Measurements from ENCODE around the gene LDHD.

LDHD gene

DNA sequence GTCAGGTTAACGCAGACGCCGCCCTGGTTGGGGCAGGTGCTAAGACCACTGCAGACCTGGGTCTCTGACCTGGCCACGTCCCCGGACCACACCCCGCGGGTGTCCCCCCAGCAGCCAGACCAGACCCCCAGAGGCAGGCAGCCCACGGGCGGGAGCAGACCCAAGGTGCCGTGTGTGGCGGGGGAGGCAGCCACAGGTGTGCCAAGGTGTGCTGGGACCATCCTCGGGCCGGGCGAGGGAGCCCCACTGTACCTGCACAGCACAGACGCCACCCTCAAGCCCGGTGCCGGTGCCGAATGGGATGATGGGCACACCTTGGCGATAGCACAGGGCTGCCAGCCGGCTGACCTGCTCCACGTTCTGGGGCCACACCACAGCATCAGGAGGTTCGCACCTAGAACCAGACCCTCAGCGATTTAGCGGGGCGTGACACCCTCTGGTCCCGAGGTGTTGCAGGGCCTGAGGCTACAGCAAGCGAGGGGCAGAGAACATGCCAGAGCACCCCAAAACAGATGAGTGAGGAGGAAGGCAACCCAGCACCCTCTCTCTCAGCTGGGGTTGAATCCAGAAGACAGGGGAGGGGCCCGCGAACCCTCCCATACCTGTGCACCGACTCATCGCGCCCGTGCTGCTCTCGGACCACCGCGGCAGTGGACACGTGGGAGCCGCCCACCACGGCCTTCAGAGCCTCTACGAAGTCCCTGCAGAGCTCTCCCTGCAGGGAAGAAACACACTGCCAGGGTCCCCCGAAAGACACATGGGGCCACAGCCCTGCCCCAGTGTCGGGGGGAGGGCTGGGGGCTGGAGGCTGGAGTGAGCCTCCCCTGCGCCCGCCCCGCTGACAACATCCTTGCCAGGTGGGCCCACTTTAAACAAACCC, 1.4 kb downstream of the LDHD start:
- no peak for DNase-seq (ENCODE audit: low read depth)
- H3K4me3 ChIP-seq (ENCODE audit: low read length) = no peak overlapping the region
- TF ChIP-seq CTCF (IDR thresholded peaks at IDR 0.05; ENCODE audit: insufficient read depth, low read depth, low read length, missing control alignments) = no peak

- no peak overlapping the region for H3K4me3 ChIP-seq (ENCODE audit: low read length)
- no peak for TF ChIP-seq CTCF (IDR thresholded peaks at IDR 0.05; ENCODE audit: insufficient read depth, low read depth, low read length, missing control alignments)
- no peak for DNase-seq (ENCODE audit: low read depth)
These were observed 2.2 kb downstream of the LDHD start for GRCh38 chr16:75114179-75114945.

- TF ChIP-seq CTCF (IDR thresholded peaks at IDR 0.05; ENCODE audit: insufficient read depth, low read depth, low read length, missing control alignments) = no peak
- DNase-seq (ENCODE audit: low read depth) = no peak
- H3K4me3 ChIP-seq (ENCODE audit: low read length) = no peak overlapping the region
These were observed 2.9 kb downstream of the LDHD start for GRCh38 chr16:75113541-75114121.

GRCh38 chr16:75112734-75113491, 3.7 kb downstream of the LDHD start:
- H3K4me3 ChIP-seq (ENCODE audit: low read length) = no peak overlapping the region
- no peak for TF ChIP-seq CTCF (IDR thresholded peaks at IDR 0.05; ENCODE audit: insufficient read depth, low read depth, low read length, missing control alignments)
- DNase-seq (ENCODE audit: low read depth) = no peak

DNA sequence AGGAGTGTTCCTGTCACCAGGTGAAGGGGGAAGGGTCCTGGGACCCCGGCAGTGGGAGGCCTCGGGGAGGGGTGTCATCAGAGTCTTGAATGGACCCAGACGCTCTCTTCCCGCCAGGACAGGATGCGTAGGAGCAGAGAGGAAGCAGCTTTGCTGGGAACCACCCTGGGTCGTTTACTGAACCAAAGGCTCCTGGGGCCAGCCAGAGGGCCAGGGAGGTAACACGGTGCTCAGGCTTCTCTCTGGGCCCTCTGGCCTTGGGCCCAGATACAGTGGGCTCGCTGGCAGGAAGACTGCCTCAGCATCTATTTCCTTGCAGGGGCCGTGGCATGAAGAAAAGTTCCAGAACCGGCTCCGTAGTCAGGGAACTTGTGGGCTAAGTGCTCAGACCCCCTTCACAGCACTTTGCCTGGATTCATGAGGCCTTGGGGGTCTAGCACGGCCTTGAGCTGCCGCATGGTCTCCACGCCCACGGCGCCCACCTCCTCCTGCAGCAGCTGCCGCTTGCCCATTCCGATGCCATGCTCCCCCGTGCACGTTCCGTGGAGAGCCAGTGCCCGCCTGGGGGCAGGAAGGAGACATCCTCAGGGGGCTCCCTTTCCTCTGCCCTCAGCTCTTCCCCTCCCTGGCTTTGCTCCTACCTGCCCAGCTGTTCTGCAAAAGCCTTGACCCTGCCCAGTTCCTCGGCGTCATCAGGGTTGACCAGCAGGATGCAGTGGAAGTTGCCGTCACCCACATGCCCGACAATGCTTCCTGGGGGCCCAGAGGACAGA, 4.4 kb downstream of the LDHD start:
- no peak overlapping the region for H3K4me3 ChIP-seq (ENCODE audit: low read length)
- no peak for TF ChIP-seq CTCF (IDR thresholded peaks at IDR 0.05; ENCODE audit: insufficient read depth, low read depth, low read length, missing control alignments)
- no peak for DNase-seq (ENCODE audit: low read depth)

DNA sequence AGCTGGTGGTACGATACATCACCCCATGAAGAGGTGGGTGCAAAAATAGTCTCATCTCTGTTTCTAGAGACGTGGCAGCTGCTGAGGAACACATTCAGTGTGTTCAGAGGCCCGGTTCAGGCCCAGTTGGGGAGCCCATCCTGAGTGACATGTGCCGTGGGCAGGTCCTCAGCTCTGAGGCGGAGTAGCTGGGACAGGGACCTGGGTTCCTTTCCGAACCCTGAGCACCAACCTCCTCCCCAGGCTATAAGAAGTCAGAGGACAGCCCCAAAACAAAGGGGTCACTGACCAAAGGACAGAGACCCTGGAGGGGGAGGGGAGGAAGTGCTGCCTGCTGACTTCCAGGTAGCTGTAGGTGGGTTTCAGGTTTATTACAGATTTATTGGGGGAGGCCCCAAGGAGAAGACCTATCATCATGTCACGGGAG, 5.1 kb downstream of the LDHD start:
- H3K4me3 ChIP-seq (ENCODE audit: low read length) = no peak overlapping the region

More for the DNA sequence above, 5.1 kb downstream of the LDHD start:
- DNase-seq (ENCODE audit: low read depth) = no peak
- TF ChIP-seq CTCF (IDR thresholded peaks at IDR 0.05; ENCODE audit: insufficient read depth, low read depth, low read length, missing control alignments) = no peak

Measured in epithelial cell of esophagus (primary cell).